ENCODE results near the gene C22orf23. TPM values are rescaled to one million over a fixed set of nuclear protein-coding genes. Genes with fewer than 3 reads are reported as not detected.

C22orf23 gene
- total and polyA plus RNA-seq, 9 of the 15 experiments (the other 6 are each of a cell fraction or from before 2014, with no cell fraction given): 0.25 to 1.0 (median 0.53) TPM

- TF ChIP-seq ZBTB11 (CRISPR knock-in tag; IDR thresholded peaks at IDR 0.05) (peak in 1 of 3 experiments; percentile 25; a peak in 1 of 6 replicates), GMEB1 (CRISPR knock-in tag; IDR thresholded peaks at IDR 0.05) (0 out of 2 replicates have a peak, but pooled peaks have one; percentile 35), L3MBTL2 (IDR thresholded peaks at IDR 0.05) (peak; percentile 84), ATF7 (IDR thresholded peaks at IDR 0.05) (peak; percentile 40; the same call in 1 of the 2 replicates), MYC (IDR thresholded peaks at IDR 0.05; ENCODE audit: low read depth, low read length) (peak; percentile 70), MYC (CRISPR knock-in tag; IDR thresholded peaks at IDR 0.05; ENCODE audit: borderline replicate concordance, low read depth) (no peak), HDAC1 (IDR thresholded peaks at IDR 0.05) (no peak), ZNF740 (CRISPR knock-in tag; IDR thresholded peaks at IDR 0.05) (peak; percentile 76), ZNF740 (tag; IDR thresholded peaks at IDR 0.05) (no peak; a peak in 1 of 4 replicates), MAZ (CRISPR knock-in tag; conservative IDR thresholded peaks at IDR 0.05 in 1 of 2, IDR thresholded peaks at IDR 0.05 in 1 of 2) (peak in 1 of 2 experiments; percentile 38; a peak in 1 of 4 replicates), GABPB1 (CRISPR knock-in tag; IDR thresholded peaks at IDR 0.05) (peak; percentile 37; the same call in 1 of the 2 replicates), MXI1 (IDR thresholded peaks at IDR 0.05; ENCODE audit: low read depth, low read length) (0 out of 2 replicates have a peak, but pooled peaks have one; percentile 12), SRSF3 (IDR thresholded peaks at IDR 0.05; ENCODE audit: insufficient read depth, low read length) (0 out of 2 replicates have a peak, but pooled peaks have one; percentile 61), SIN3A (IDR thresholded peaks at IDR 0.05; ENCODE audit: borderline replicate concordance in 2 of 2, control insufficient read depth in 1 of 2, low read depth in 2 of 2, low read length in 2 of 2) (peak in 1 of 2 experiments; percentile 33; a peak in 1 of 4 replicates), EGR1 (conservative IDR thresholded peaks at IDR 0.05) (peak; percentile 27; the same call in 1 of the 2 replicates), ZNF655 (CRISPR knock-in tag; IDR thresholded peaks at IDR 0.05) (no peak), ZNF431 (CRISPR knock-in tag; IDR thresholded peaks at IDR 0.05) (0 out of 2 replicates have a peak, but pooled peaks have one; percentile 46), BHLHE40 (IDR thresholded peaks at IDR 0.05; ENCODE audit: low read length) (no peak)
Measured at GRCh38 chr22:37905534-37906363, 47.7 kb downstream of the C22orf23 start, which contains the start of gene MICALL1 (continued).

All from K562 (cell line).